ENCODE data around the gene NOTCH2. TPM values are rescaled to one million over a fixed set of nuclear protein-coding genes. Genes with fewer than 3 reads are reported as not detected.

Gene NOTCH2
- total RNA-seq, 1 experiment from 2014 or later: 53.7 TPM

- peaks cover 3% of the 10 kb centered on the region for H3K27me3 Mint-ChIP-seq (ENCODE audit: low read depth)
- Histone ChIP-seq H3K9me3 (ENCODE audit: control insufficient read depth, low read depth, low read length) (no peaks in the 10 kb centered on the region), H2AK5ac (ENCODE audit: insufficient read length, low read length) (no peak overlapping the region), H2BK15ac (ENCODE audit: low read depth, low read length) (no peak overlapping the region), H3K56ac (ENCODE audit: insufficient read length, low read depth, low read length) (no peak overlapping the region), H3K4ac (ENCODE audit: low read depth, low read length) (no peak overlapping the region), H3K23ac (ENCODE audit: insufficient read length, low read depth, low read length) (no peak overlapping the region), H2BK12ac (ENCODE audit: insufficient read length, low read depth, low read length) (no peak overlapping the region), H3K18ac (ENCODE audit: insufficient read length, low read depth, low read length) (no peak overlapping the region), H3K79me1 (ENCODE audit: insufficient read depth, low read depth, low read length, poor library complexity, severe bottlenecking) (no peaks in the 10 kb centered on the region), H3K23me2 (ENCODE audit: insufficient read length, low read depth, low read length, poor library complexity, severe bottlenecking) (no peaks in the 10 kb centered on the region), H2BK20ac (ENCODE audit: low read depth, low read length, poor library complexity, severe bottlenecking) (no peak overlapping the region), H2BK120ac (ENCODE audit: low read depth, low read length, poor library complexity, severe bottlenecking) (no peak overlapping the region), H3K14ac (ENCODE audit: insufficient read depth, low read length) (no peak overlapping the region), H3K27me3 (ENCODE audit: insufficient read depth, low read length) (no peaks in the 10 kb centered on the region), H2BK5ac (ENCODE audit: insufficient read length, low read length) (no peak overlapping the region), H4K91ac (ENCODE audit: insufficient read length, low read depth, low read length) (no peak overlapping the region), H3T11ph (ENCODE audit: low read length) (no peak overlapping the region), H2AFZ (ENCODE audit: low read length) (no peak overlapping the region), H3K79me2 (ENCODE audit: insufficient read depth, low read length) (no peaks in the 10 kb centered on the region), H3K27ac (ENCODE audit: insufficient read length, low read depth, low read length) (no peak overlapping the region), H3K4me2 (ENCODE audit: insufficient read depth, insufficient read length, low read length) (no peak overlapping the region), H3K9ac (ENCODE audit: extremely low read depth, insufficient read length, low read length) (no peak overlapping the region), H4K5ac (ENCODE audit: insufficient read length, low read depth, low read length) (no peak overlapping the region), H4K20me1 (ENCODE audit: control insufficient read depth, insufficient read depth, insufficient read length) (no peaks in the 10 kb centered on the region), H3K4me1 (ENCODE audit: insufficient read depth, low read length) (no peaks in the 10 kb centered on the region; the same call in 1 of the 2 replicates), H4K8ac (replicated peaks; ENCODE audit: insufficient read length, low read depth, low read length) (no peak overlapping the region)
- no CpG with 5 or more reads among the region's 3 CpGs for WGBS (ENCODE audit: extremely low coverage, insufficient read length, low lambda C conversion rate)
- H3K36me3 Mint-ChIP-seq (ENCODE audit: insufficient read depth in 1 of 3, low read depth in 3 of 3): no peaks in the 10 kb centered on the region; a peak in 1 of 7 replicates
- peaks cover 10 to 11% of the 10 kb centered on the region in 2 experiments for H3K4me1 Mint-ChIP-seq
- H3K4me3 Mint-ChIP-seq: no peak overlapping the region
- no peak for TF ChIP-seq CTCF (conservative IDR thresholded peaks at IDR 0.05)
- H3K27ac Mint-ChIP-seq: no peak overlapping the region
- DNase-seq: no peak
- H3K9me3 Mint-ChIP-seq: no peaks in the 10 kb centered on the region
These were observed 160.8 kb downstream of the NOTCH2 start for GRCh38 chr1:119908661-119909060.
